Measurements from ENCODE around the gene BAAT. TPM values are rescaled to one million over a fixed set of nuclear protein-coding genes. Genes with fewer than 3 reads are reported as not detected.

BAAT gene
- total and polyA plus RNA-seq, 9 of the 15 experiments (the other 6 are each of a cell fraction or from before 2014, with no cell fraction given), result 0.17 to 0.76 (median 0.32) TPM

DNA sequence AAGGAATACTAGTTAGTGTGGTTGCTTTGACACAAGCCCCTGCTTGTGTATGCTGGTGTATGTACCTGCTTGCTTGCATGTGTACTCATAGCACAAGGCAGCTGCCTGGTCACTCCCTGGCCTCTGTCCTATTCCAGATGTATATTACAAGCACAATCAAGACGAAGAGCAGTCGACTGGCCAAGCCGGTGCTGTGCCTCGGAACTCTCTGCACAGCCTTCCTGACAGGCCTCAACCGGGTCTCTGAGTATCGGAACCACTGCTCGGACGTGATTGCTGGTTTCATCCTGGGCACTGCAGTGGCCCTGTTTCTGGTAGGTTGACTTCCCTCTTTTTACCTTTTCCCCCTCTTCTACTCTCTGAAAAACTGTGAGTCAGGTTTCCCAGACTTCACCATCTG, 72.1 kb downstream of the BAAT start:
- no peak for DNase-seq (ENCODE audit: extremely low read depth in 1 of 4, low spot score in 3 of 4)
- H3K4me3 ChIP-seq, result no peak overlapping the region
- no peak overlapping the region for H3K4me2 ChIP-seq (ENCODE audit: insufficient read depth, low read length)
- no peak overlapping the region for H3K9ac ChIP-seq (ENCODE audit: insufficient read depth in 1 of 2, low read depth in 2 of 2, low read length in 2 of 2)
- H3K27ac ChIP-seq (ENCODE audit: extremely low read depth, low read depth, low read length), result no peak overlapping the region
- POLR2A ChIA-PET, result interaction anchor here (1.0 kb wide), 1 partner anchor 711 kb away, joined by 4 read pairs; no protein-coding TSS in a partner anchor
- TF ChIP-seq, protein P1, sequence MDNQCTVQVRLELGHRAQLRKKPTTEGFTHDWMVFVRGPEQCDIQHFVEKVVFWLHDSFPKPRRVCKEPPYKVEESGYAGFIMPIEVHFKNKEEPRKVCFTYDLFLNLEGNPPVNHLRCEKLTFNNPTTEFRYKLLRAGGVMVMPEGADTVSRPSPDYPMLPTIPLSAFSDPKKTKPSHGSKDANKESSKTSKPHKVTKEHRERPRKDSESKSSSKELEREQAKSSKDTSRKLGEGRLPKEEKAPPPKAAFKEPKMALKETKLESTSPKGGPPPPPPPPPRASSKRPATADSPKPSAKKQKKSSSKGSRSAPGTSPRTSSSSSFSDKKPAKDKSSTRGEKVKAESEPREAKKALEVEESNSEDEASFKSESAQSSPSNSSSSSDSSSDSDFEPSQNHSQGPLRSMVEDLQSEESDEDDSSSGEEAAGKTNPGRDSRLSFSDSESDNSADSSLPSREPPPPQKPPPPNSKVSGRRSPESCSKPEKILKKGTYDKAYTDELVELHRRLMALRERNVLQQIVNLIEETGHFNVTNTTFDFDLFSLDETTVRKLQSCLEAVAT (IDR thresholded peaks at IDR 0.05), result no peak
- TF ChIP-seq ZNF507 (tag; conservative IDR thresholded peaks at IDR 0.05) (no peak), PHB2 (IDR thresholded peaks at IDR 0.05; ENCODE audit: low read depth) (no peak), TAF9B (IDR thresholded peaks at IDR 0.05; ENCODE audit: partially characterized antibody) (no peak)
- intact Hi-C loops (cut with micrococcal nuclease) (loop anchor here (5.0 kb wide), 1 partner anchor 135 kb away; no protein-coding TSS in a partner anchor), in situ Hi-C loops (cut with MboI) (no loop called here)
- H3K79me2 ChIP-seq (ENCODE audit: control insufficient read depth, insufficient read depth, low read length), result no peaks in the 10 kb centered on the region
- H3K9me1 ChIP-seq (ENCODE audit: control insufficient read depth, insufficient read depth, low read length), result no peaks in the 10 kb centered on the region
- H3K36me3 ChIP-seq (ENCODE audit: control insufficient read depth, insufficient read depth, low read length), result no peaks in the 10 kb centered on the region
- ATAC-seq, result no peak
- no TSS peak for BruUV-seq (replicated peaks)
- no peaks in the 10 kb centered on the region for H3K4me1 ChIP-seq (replicated peaks in 1 of 2; ENCODE audit: control insufficient read depth in 2 of 2, insufficient read depth in 2 of 2, low read length in 2 of 2)
- H4K20me1 ChIP-seq (replicated peaks; ENCODE audit: control insufficient read depth, insufficient read depth, low read length), result no peaks in the 10 kb centered on the region
- peaks cover 0 to 10% of the 10 kb centered on the region in 2 experiments; a peak in 3 of 5 replicates for H3K27me3 ChIP-seq (ENCODE audit: control insufficient read depth in 2 of 2, insufficient read depth in 2 of 2, low read length in 2 of 2)
- CTCF ChIA-PET (ENCODE audit: low intra/inter-chr PET ratio), result interaction anchor here (0.6 kb wide), 1 partner anchor 600 kb away, joined by 3 read pairs; no protein-coding TSS in a partner anchor
- H3K9me3 ChIP-seq (replicated peaks; ENCODE audit: control insufficient read depth, insufficient read depth, low read depth, low read length), result no peaks in the 10 kb centered on the region
- FAIRE-seq, result no peak
- 72% methylated on average over 7 of the region's 8 CpGs for WGBS (ENCODE audit: insufficient coverage, low coverage, missing lambda C conversion rate)
- H2AFZ ChIP-seq (ENCODE audit: low read depth, low read length), result no peak overlapping the region

All from K562 (cell line).